ENCODE results near the gene ANKRD10.

The ANKRD10 gene

DNA sequence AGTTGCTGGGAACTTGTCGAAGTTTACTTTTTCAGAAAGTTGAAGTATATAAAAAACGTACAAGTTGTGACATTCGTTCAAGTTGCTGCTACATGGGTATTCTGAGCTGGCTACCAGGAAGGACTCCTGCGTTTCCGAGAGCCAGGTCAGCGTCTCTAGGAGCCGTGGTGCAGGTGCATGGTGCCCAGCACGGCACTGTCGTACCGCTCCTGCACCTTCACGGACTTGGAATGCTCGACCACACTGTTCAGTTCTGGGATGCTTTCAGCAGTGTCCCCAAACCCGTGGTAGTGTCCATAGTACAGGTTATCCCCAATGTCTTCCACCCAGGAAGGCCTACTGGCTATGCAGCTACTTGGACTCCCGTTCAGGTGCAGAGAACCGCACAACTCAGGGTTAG is 35.4 kb downstream of the ANKRD10 start:
- DNase-seq (ENCODE audit: extremely low read depth, low read depth): no peak
- TF ChIP-seq, protein P1, sequence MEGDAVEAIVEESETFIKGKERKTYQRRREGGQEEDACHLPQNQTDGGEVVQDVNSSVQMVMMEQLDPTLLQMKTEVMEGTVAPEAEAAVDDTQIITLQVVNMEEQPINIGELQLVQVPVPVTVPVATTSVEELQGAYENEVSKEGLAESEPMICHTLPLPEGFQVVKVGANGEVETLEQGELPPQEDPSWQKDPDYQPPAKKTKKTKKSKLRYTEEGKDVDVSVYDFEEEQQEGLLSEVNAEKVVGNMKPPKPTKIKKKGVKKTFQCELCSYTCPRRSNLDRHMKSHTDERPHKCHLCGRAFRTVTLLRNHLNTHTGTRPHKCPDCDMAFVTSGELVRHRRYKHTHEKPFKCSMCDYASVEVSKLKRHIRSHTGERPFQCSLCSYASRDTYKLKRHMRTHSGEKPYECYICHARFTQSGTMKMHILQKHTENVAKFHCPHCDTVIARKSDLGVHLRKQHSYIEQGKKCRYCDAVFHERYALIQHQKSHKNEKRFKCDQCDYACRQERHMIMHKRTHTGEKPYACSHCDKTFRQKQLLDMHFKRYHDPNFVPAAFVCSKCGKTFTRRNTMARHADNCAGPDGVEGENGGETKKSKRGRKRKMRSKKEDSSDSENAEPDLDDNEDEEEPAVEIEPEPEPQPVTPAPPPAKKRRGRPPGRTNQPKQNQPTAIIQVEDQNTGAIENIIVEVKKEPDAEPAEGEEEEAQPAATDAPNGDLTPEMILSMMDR (IDR thresholded peaks at IDR 0.05; ENCODE audit: low read depth, low read length): no peak

DNA sequence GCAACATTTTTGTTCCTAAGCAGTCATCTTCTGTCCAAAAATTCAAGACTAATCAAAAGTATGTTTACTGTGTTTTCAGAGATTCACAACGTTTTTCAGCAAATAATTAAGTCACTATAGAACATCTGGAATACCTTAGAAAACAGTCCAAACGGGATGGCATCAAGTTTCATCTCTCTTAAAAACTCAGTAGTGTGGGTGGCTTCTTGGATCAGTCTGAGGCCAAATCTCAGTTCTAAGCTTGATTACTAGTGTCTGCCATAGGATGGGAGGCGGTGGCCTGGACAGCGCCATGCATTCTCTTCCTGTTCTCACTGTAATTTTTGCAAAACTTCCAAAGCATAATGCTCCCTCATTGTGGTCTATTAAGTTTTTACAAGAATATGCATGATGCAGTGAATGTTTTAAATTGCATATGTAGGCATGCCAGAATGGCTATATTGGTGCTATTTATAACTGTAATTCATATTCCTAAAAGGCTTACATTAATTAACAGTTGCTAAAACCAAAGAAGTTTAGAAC is 37.1 kb downstream of the ANKRD10 start:
- TF ChIP-seq, protein P1 (IDR thresholded peaks at IDR 0.05; ENCODE audit: low read depth, low read length): no peak
- DNase-seq (ENCODE audit: extremely low read depth, low read depth): no peak

DNA sequence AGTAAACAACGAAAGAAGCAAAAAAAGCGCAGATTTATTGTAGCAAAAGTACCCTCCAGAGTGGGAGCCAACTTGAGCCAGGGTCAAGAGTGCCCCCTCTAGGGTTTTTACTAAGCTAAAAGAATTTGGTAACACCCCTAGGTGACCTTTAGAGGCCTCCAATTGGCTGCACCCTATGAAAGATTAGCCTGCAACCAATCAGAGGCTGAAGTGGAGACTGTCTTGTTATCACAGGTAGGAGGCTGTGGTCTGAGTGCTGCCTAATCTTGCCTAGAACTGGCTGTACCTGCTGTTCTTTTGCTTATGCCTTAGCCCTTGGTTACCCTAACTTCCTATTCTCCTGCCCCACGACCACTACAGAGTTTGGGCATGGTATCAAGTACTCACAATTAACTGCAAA is 38.3 kb downstream of the ANKRD10 start:
- no peak for DNase-seq (ENCODE audit: extremely low read depth, low read depth)
- TF ChIP-seq, protein P1 (IDR thresholded peaks at IDR 0.05; ENCODE audit: low read depth, low read length): no peak

DNA sequence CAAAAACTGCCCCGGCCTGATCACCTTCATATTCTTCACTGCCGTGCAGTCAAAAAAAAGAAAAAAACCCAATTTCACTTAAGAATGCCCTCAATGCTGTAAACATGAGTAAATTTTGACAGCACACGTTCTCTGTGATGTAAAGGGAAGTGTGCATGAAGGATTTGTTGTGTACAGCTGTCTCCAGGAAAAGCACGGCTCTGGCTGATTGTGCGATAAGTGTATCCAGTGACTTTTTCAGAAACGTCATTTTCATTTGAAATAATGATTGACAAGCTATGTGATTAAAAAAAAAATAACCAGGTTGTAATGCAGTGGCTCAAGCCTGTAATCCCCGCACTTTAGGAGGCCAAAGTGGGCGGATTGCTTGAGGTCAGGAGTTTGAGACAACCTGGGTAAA is 39.6 kb downstream of the ANKRD10 start:
- DNase-seq (ENCODE audit: extremely low read depth, low read depth): no peak
- TF ChIP-seq, protein P1 (IDR thresholded peaks at IDR 0.05; ENCODE audit: low read depth, low read length): no peak

DNA sequence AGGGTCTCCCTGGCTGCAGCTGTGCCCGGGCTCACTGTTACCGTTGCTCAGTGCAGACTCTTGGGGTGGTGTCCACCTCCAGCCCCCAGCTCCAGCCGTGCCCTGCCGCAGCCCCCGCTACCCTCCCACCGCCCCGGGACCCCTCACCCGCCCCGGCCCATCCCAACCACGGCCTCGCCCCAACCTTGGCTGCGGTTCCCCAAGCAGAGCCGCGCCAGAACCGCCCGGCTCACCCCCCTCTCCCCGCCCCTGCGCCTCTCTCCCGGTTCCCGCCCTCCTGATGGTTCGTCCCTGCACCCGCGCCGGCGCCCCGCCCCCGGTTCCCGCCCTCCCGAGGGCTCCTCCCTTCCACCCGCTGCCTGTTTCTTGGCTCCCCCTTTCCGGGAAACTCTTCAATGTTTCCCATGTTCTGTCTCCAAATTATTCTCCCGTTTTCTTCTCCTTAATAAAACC is 40.3 kb downstream of the ANKRD10 start:
- TF ChIP-seq, protein P1 (IDR thresholded peaks at IDR 0.05; ENCODE audit: low read depth, low read length): no peak
- no peak for DNase-seq (ENCODE audit: extremely low read depth, low read depth)

DNA sequence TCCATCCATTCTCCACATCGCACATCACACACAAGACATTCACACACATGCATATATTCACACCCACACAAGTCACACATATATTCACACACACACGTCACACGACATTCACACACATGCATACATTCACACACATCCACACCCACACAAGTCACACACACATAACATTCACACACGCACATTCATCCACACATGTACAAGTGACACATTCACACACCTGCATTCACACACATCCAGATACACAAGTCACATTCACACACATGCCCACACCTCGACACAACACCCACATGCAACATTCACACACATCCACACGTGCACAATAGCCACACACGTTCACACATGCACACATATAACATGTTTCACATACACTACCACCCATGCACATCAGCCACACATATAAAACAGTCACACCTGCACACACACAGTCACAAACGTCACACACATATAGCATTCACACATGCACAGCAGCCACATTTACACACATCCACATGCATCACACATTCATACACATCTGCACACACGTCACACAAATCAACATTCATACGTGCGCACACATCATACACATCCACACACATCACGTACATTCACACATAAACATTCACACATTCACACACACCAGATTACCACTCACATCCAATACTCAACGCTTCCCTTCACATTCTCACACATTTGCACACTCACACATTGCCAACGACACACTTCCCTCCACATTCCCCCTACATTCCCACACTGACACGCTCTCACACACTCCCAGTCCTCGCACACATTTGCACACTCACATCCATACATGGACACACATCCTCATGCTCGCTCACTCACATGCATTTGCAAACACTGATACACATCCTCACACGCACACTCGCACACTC is 41.0 kb downstream of the ANKRD10 start:
- no peak for DNase-seq (ENCODE audit: extremely low read depth, low read depth)
- TF ChIP-seq, protein P1 (IDR thresholded peaks at IDR 0.05; ENCODE audit: low read depth, low read length): no peak

Data from AG09319 (cell line).